K562 (cell line): ENCODE measurements around the gene HNRNPLL. TPM values are rescaled to one million over a fixed set of nuclear protein-coding genes. Genes with fewer than 3 reads are reported as not detected.
"Not testable (repeated sequence)": the region's sequence is repeated elsewhere in the genome, so short reads cannot be mapped to it uniquely, and the experiment has no call there.

Experiments used
- ARID1B ChIP-seq: fragments of 450-650 bp; IDR thresholded peaks from 2 replicates; pipeline ENCODE4 v1.6.1; 2016; ENCODE audit warnings: antibody characterized with exemption, mild to moderate bottlenecking, inconsistent platforms
- ELF1 ChIP-seq: fragments of 200-800 bp; sonication (Bioruptor generic); IDR thresholded peaks from 2 replicates; pipeline ENCODE4 v1.6.1; 2016; ENCODE audit warnings: missing genetic modification characterization, missing compliant biosample characterization
- FOXK2 ChIP-seq, 2 experiments: fragments of 450-650 bp; IDR thresholded peaks in 1 of 2; conservative IDR thresholded peaks in 1 of 2; 2 replicates each; pipeline ENCODE4 v1.6.1; 2016; ENCODE audit warnings: low read depth in 2 of 2, mild to moderate bottlenecking in 1 of 2
- GABPB1 ChIP-seq: sonication (generic); formaldehyde crosslinking; IDR thresholded peaks from 2 replicates; pipeline ENCODE4 v1.8.0; 2022; ENCODE audit warnings: mild to moderate bottlenecking, missing genetic modification reagents
- LCOR ChIP-seq: sonication (generic); formaldehyde crosslinking; IDR thresholded peaks from 2 replicates; pipeline ENCODE4 v1.8.0; 2022; ENCODE audit warnings: mild to moderate bottlenecking, missing genetic modification reagents
- MECOM ChIP-seq: fragments of 250-450 bp; sonication (Bioruptor Pico); IDR thresholded peaks from 2 replicates; pipeline ENCODE4 v1.8.0; 2022; ENCODE audit warnings: inconsistent platforms
- MEF2D ChIP-seq: conservative IDR thresholded peaks from 2 replicates; pipeline ENCODE4 v1.6.1; 2016; ENCODE audit warnings: low read depth, missing genetic modification characterization, missing compliant biosample characterization
- MYC ChIP-seq, 2 experiments: fragments of 250-450 bp in 1 of 2; sonication (Bioruptor Pico) in 1 of 2; IDR thresholded peaks; 2 replicates each; pipeline versions ENCODE4 v1.5.1 to v1.6.1; 2012 to 2021; ENCODE audit warnings: low read depth in 2 of 2, borderline replicate concordance in 1 of 2, improper control_type of control experiment in 1 of 2, low read length in 1 of 2, mild to moderate bottlenecking in 1 of 2, moderate library complexity in 1 of 2
- RAD51 ChIP-seq: fragments of 450-650 bp; IDR thresholded peaks from 2 replicates; pipeline ENCODE4 v1.7.1; 2016; ENCODE audit warnings: low read depth, mild to moderate bottlenecking, borderline replicate concordance
- RCOR1 ChIP-seq, 2 experiments: IDR thresholded peaks; 2 replicates each; pipeline ENCODE4 v1.6.1; 2012; ENCODE audit warnings: low read depth in 2 of 2, low read length in 2 of 2, borderline replicate concordance in 1 of 2, improper control_type of control experiment in 1 of 2
- SMARCA4 ChIP-seq: fragments of 450-650 bp; IDR thresholded peaks from 2 replicates; pipeline ENCODE4 v1.6.1; 2016
- TAL1 ChIP-seq: fragments of 450-650 bp; IDR thresholded peaks from 2 replicates; pipeline ENCODE4 v1.6.1; 2016; ENCODE audit warnings: mild to moderate bottlenecking
- TBL1XR1 ChIP-seq, 2 experiments: IDR thresholded peaks; 2 replicates each; pipeline ENCODE4 v1.6.1; 2012; ENCODE audit warnings: improper control_type of control experiment in 2 of 2, low read length in 2 of 2, mild to moderate bottlenecking in 1 of 2
- polyA plus RNA-seq, 8 experiments: library from polyadenylated mRNA; depleted of rRNA in 4 of 8; stranded (reverse) in 5 of 8; unstranded in 3 of 8; fragments of >200 nt; fragmentation: Nextera tagmentation in 2 of 8; fragmentation: Illumina TruSeq in 1 of 8; extraction: Ambion mirVana in 2 of 8; extraction: Trizol in 1 of 8; gene quantifications; 2 replicates each; pipeline versions ENCODE4 v1.2.1 to v1.2.3, GENCODE V29; 2011 to 2014; ENCODE audit warnings: inconsistent platforms in 1 of 8, missing spikeins in 1 of 8
- total RNA-seq, 7 experiments: library from RNA; depleted of rRNA in 6 of 7; stranded (reverse); fragments of >200 nt in 6 of 7; fragmentation: Illumina TruSeq in 2 of 7; extraction: Trizol in 2 of 7; gene quantifications; 2 replicates each; pipeline versions ENCODE4 v1.2.1 to v1.2.3, GENCODE V29; 2011 to 2021; ENCODE audit warnings: low replicate concordance in 1 of 7
- TF ChIP-seq, protein P1 (sequence below), 2 experiments: IDR thresholded peaks in 1 of 2; conservative IDR thresholded peaks in 1 of 2; 2 replicates each; pipeline ENCODE4 v1.6.1; 2016; ENCODE audit warnings: low read depth in 2 of 2, mild to moderate bottlenecking in 1 of 2, missing compliant biosample characterization in 1 of 2, missing genetic modification characterization in 1 of 2, moderate library complexity in 1 of 2
- TF ChIP-seq, protein P2 (sequence below), 2 experiments: fragments of 150-350 bp in 1 of 2; IDR thresholded peaks; 2 replicates each; pipeline ENCODE4 v1.6.1; 2012 to 2016; ENCODE audit warnings: low read depth in 2 of 2, low read length in 2 of 2, mild to moderate bottlenecking in 1 of 2, moderate library complexity in 1 of 2
- TF ChIP-seq, protein P3 (sequence below): fragments of 450-650 bp; IDR thresholded peaks from 2 replicates; pipeline ENCODE4 v1.6.1; 2016; ENCODE audit warnings: low read depth, mild to moderate bottlenecking, moderate library complexity
- TF ChIP-seq, protein P4 (sequence below): fragments of 200-800 bp; sonication (Bioruptor generic); IDR thresholded peaks from 2 replicates; pipeline ENCODE4 v1.6.1; 2017; ENCODE audit warnings: missing genetic modification characterization, missing compliant biosample characterization

HNRNPLL gene
- total and polyA plus RNA-seq, 9 of the 15 experiments (the other 6 are each of a cell fraction or from before 2014, with no cell fraction given), result 19.8 to 135 (median 57.8) TPM

DNA sequence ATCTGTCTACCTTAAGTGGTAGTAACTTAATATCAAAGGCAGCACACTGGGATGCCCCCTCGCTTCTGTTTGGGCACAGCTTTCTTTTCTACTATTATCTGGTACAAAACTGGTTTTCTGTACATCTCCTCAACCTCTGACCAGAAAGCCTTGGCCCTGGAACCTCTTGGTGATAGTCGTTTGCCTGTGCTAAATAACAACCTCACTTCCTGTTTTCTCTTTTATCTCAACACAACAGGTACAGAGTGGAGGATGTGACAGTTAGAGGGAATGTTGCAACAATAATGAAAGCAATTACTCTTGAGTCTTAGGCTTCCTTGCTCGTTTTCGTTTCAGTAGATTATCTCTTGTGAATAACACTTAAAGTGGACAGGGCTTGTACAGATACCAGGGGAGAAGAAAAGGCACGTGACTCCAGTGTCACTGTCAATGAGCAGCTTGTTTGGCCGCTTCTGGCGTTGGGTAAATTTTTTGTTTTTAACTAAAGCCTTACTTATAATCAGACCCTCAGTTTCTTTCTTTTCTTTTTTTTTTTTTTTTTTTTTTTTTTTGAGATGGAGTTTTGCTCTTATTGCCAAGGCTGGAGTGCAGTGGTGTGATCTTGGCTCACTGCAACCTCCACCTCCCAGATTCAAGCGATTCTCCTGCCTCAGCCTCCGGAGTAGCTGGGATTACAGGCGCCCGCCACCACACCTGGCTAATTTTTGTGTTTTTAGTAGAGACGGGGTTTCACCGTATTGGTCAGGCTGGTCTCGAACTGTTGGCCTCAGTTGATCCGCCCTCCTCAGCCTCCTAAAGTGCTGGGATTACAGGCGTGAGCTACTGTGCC lies 41.2 kb upstream of the HNRNPLL start (continued):
- TF ChIP-seq, protein P1, sequence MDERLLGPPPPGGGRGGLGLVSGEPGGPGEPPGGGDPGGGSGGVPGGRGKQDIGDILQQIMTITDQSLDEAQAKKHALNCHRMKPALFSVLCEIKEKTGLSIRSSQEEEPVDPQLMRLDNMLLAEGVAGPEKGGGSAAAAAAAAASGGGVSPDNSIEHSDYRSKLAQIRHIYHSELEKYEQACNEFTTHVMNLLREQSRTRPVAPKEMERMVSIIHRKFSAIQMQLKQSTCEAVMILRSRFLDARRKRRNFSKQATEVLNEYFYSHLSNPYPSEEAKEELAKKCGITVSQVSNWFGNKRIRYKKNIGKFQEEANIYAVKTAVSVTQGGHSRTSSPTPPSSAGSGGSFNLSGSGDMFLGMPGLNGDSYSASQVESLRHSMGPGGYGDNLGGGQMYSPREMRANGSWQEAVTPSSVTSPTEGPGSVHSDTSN (CRISPR knock-in tag; IDR thresholded peaks at IDR 0.05; ENCODE audit: low read depth), result not testable (repeated sequence)
- TF ChIP-seq, protein P1 (tag; conservative IDR thresholded peaks at IDR 0.05; ENCODE audit: low read depth), result peak; percentile 65
- TF ChIP-seq MECOM, result peak; percentile 13; the same call in 1 of the 2 replicates
- peak; percentile 93 for TF ChIP-seq RAD51
- TF ChIP-seq RCOR1 (IDR thresholded peaks at IDR 0.05; ENCODE audit: borderline replicate concordance in 1 of 2, low read depth in 2 of 2, low read length in 2 of 2), result peak; percentile 37 to 82; a peak in 3 of 4 replicates
- peak; percentile 70 for TF ChIP-seq MYC (IDR thresholded peaks at IDR 0.05; ENCODE audit: low read depth, low read length)
- TF ChIP-seq MYC (CRISPR knock-in tag; IDR thresholded peaks at IDR 0.05; ENCODE audit: borderline replicate concordance, low read depth), result not testable (repeated sequence)
- TF ChIP-seq, protein P2, sequence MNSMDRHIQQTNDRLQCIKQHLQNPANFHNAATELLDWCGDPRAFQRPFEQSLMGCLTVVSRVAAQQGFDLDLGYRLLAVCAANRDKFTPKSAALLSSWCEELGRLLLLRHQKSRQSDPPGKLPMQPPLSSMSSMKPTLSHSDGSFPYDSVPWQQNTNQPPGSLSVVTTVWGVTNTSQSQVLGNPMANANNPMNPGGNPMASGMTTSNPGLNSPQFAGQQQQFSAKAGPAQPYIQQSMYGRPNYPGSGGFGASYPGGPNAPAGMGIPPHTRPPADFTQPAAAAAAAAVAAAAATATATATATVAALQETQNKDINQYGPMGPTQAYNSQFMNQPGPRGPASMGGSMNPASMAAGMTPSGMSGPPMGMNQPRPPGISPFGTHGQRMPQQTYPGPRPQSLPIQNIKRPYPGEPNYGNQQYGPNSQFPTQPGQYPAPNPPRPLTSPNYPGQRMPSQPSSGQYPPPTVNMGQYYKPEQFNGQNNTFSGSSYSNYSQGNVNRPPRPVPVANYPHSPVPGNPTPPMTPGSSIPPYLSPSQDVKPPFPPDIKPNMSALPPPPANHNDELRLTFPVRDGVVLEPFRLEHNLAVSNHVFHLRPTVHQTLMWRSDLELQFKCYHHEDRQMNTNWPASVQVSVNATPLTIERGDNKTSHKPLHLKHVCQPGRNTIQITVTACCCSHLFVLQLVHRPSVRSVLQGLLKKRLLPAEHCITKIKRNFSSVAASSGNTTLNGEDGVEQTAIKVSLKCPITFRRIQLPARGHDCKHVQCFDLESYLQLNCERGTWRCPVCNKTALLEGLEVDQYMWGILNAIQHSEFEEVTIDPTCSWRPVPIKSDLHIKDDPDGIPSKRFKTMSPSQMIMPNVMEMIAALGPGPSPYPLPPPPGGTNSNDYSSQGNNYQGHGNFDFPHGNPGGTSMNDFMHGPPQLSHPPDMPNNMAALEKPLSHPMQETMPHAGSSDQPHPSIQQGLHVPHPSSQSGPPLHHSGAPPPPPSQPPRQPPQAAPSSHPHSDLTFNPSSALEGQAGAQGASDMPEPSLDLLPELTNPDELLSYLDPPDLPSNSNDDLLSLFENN (IDR thresholded peaks at IDR 0.05; ENCODE audit: low read depth in 2 of 2, low read length in 2 of 2), result peak in 1 of 2 experiments; percentile 96; a peak in 2 of 4 replicates
- peak; percentile 97 for TF ChIP-seq SMARCA4
- TF ChIP-seq, protein P3, sequence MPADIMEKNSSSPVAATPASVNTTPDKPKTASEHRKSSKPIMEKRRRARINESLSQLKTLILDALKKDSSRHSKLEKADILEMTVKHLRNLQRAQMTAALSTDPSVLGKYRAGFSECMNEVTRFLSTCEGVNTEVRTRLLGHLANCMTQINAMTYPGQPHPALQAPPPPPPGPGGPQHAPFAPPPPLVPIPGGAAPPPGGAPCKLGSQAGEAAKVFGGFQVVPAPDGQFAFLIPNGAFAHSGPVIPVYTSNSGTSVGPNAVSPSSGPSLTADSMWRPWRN, result peak; percentile 77
- TF ChIP-seq GABPB1 (CRISPR knock-in tag), result peak; percentile 64; the same call in 1 of the 2 replicates
- 0 out of 2 replicates have a peak, but pooled peaks have one; percentile 78 for TF ChIP-seq MEF2D (tag)
- peak; percentile 67 to 77 for TF ChIP-seq FOXK2 (conservative IDR thresholded peaks at IDR 0.05 in 1 of 2, IDR thresholded peaks at IDR 0.05 in 1 of 2; ENCODE audit: low read depth in 2 of 2)
- TF ChIP-seq ELF1 (tag), result peak; percentile 46; the same call in 1 of the 2 replicates
- peak in 1 of 2 experiments; percentile 90; a peak in 2 of 4 replicates for TF ChIP-seq TBL1XR1 (IDR thresholded peaks at IDR 0.05; ENCODE audit: low read length in 2 of 2)
- peak; percentile 98 for TF ChIP-seq ARID1B
- TF ChIP-seq, protein P4, sequence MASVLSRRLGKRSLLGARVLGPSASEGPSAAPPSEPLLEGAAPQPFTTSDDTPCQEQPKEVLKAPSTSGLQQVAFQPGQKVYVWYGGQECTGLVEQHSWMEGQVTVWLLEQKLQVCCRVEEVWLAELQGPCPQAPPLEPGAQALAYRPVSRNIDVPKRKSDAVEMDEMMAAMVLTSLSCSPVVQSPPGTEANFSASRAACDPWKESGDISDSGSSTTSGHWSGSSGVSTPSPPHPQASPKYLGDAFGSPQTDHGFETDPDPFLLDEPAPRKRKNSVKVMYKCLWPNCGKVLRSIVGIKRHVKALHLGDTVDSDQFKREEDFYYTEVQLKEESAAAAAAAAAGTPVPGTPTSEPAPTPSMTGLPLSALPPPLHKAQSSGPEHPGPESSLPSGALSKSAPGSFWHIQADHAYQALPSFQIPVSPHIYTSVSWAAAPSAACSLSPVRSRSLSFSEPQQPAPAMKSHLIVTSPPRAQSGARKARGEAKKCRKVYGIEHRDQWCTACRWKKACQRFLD (CRISPR knock-in tag), result peak; percentile 85
- TF ChIP-seq LCOR, result peak; percentile 92
- peak; percentile 96 for TF ChIP-seq TAL1
